GM20000 (cell line): ENCODE measurements around the gene LHFPL4.

Experiments used
- DNase-seq: peaks from one replicate; pipeline ENCODE4 v3.0.0; 2012; ENCODE audit warnings: low spot score
- CTCF ChIP-seq: IDR thresholded peaks from 2 replicates; pipeline ENCODE4 v1.5.1; 2012; ENCODE audit warnings: mild to moderate bottlenecking, control low read depth; ENCODE audit errors: extremely low read depth, missing control alignments

The LHFPL4 gene

DNA sequence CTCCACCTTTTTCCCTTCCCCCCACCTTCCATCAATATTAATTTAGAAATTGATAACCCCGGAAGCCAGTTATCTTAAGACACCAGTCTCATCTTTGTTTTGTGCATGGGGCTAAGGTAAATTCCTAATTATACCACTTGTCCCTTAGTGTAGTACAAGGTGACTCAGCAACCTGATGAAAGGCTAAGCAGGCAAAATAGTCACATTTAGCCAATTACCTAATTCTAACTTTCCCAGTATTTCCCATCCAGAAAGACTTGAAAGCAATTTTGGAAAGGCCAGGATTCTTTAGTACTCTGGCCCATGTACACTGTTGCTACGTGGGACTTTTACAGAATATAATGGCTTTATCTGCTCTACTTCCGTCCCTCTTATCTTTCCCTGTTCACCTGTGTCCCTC, 83.6 kb downstream of the LHFPL4 start:
- no peak for TF ChIP-seq CTCF

DNA sequence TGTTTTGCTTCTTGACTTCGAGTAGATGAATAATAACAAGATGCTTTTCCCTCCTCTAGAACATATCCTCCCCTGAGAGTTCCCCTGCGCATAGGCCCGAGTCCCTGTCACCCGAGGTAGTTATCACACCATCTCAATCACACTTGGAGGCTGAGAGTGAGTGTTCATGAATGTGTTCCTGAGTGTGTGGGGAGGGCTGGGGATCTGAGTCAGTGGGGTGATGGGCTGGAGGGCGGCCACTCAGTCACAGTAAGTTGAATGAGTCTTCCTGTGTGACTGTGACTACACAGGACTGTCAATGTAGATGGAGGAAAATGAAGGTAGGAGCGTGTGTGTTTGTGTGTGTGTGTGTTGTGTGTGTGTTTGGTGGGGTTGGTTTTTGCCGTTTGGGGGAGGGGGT, 85.2 kb downstream of the LHFPL4 start:
- TF ChIP-seq CTCF = no peak
- DNase-seq = no peak

More for the DNA sequence above, 83.6 kb downstream of the LHFPL4 start:
- DNase-seq = no peak

- TF ChIP-seq CTCF = no peak
- no peak for DNase-seq
These were observed 86.2 kb downstream of the LHFPL4 start for GRCh38 chr3:9467451-9467850.

GRCh38 chr3:9455596-9456131, 98.0 kb downstream of the LHFPL4 start:
- TF ChIP-seq CTCF = no peak
- DNase-seq = no peak

GRCh38 chr3:9452417-9452816, 101.2 kb downstream of the LHFPL4 start:
- DNase-seq = no peak
- TF ChIP-seq CTCF = no peak

GRCh38 chr3:9450991-9451390, 102.6 kb downstream of the LHFPL4 start:
- TF ChIP-seq CTCF = no peak
- no peak for DNase-seq

GRCh38 chr3:9450126-9450525, 103.5 kb downstream of the LHFPL4 start:
- DNase-seq = no peak
- no peak for TF ChIP-seq CTCF
